Measurements from ENCODE around the gene PTPRC. TPM values are rescaled to one million over a fixed set of nuclear protein-coding genes. Genes with fewer than 3 reads are reported as not detected.

Gene PTPRC
- total RNA-seq, 2 donors from 2014 or later = 27.1 to 86.8 TPM

- Histone ChIP-seq H3K4me1 (ENCODE audit: control insufficient read depth in 1 of 2, low read depth in 2 of 2) (no peaks in the 10 kb centered on the region), H3K27me3 (replicated peaks; ENCODE audit: insufficient read depth) (no peaks in the 10 kb centered on the region), H3K27ac (no peak overlapping the region), H3K36me3 (no peaks in the 10 kb centered on the region), H3K4me3 (no peak overlapping the region), H3K9me3 (no peaks in the 10 kb centered on the region)
- ATAC-seq (ENCODE audit: insufficient number of reproducible peaks, low FRiP score, low read depth) = no peak
- TF ChIP-seq CTCF (IDR thresholded peaks at IDR 0.05) = no peak
- no peak for DNase-seq (ENCODE audit: low spot score)
Measured at GRCh38 chr1:198620951-198621824, 17.7 kb upstream of the PTPRC start.

GRCh38 chr1:198622001-198622400, 16.8 kb upstream of the PTPRC start:
- Histone ChIP-seq H3K36me3 (no peaks in the 10 kb centered on the region), H3K27ac (no peak overlapping the region), H3K4me3 (no peak overlapping the region), H3K4me1 (ENCODE audit: control insufficient read depth in 1 of 2, low read depth in 2 of 2) (no peaks in the 10 kb centered on the region), H3K27me3 (replicated peaks; ENCODE audit: insufficient read depth) (no peaks in the 10 kb centered on the region), H3K9me3 (no peaks in the 10 kb centered on the region)
- no peak for TF ChIP-seq CTCF (IDR thresholded peaks at IDR 0.05)
- no peak for ATAC-seq (ENCODE audit: insufficient number of reproducible peaks, low FRiP score, low read depth)
- DNase-seq (ENCODE audit: low spot score) = no peak

- ATAC-seq (ENCODE audit: insufficient number of reproducible peaks, low FRiP score, low read depth) = no peak
- no peaks in the 10 kb centered on the region for H3K4me1 ChIP-seq (ENCODE audit: control insufficient read depth in 1 of 2, low read depth in 2 of 2)
- H3K9me3 ChIP-seq = no peaks in the 10 kb centered on the region
- no peaks in the 10 kb centered on the region for H3K36me3 ChIP-seq
- H3K27ac ChIP-seq = no peak overlapping the region
- no peaks in the 10 kb centered on the region for H3K27me3 ChIP-seq (replicated peaks; ENCODE audit: insufficient read depth)
- DNase-seq (ENCODE audit: low spot score) = no peak
- TF ChIP-seq CTCF (IDR thresholded peaks at IDR 0.05) = no peak
- no peak overlapping the region for H3K4me3 ChIP-seq
Measured at GRCh38 chr1:198623752-198624647, 14.8 kb upstream of the PTPRC start.

- Histone ChIP-seq H3K36me3 (no peaks in the 10 kb centered on the region), H3K4me3 (no peak overlapping the region), H3K27ac (no peak overlapping the region), H3K27me3 (replicated peaks; ENCODE audit: insufficient read depth) (no peaks in the 10 kb centered on the region), H3K9me3 (no peaks in the 10 kb centered on the region), H3K4me1 (ENCODE audit: control insufficient read depth in 1 of 2, low read depth in 2 of 2) (no peaks in the 10 kb centered on the region)
- TF ChIP-seq CTCF (IDR thresholded peaks at IDR 0.05) = no peak
- no peak for DNase-seq (ENCODE audit: low spot score)
- ATAC-seq (ENCODE audit: insufficient number of reproducible peaks, low FRiP score, low read depth) = no peak
Measured at GRCh38 chr1:198624648-198624980, 14.2 kb upstream of the PTPRC start.

- TF ChIP-seq CTCF (IDR thresholded peaks at IDR 0.05) = no peak
- Histone ChIP-seq H3K4me3 (no peak overlapping the region), H3K27me3 (replicated peaks; ENCODE audit: insufficient read depth) (no peaks in the 10 kb centered on the region), H3K27ac (no peak overlapping the region), H3K4me1 (ENCODE audit: control insufficient read depth in 1 of 2, low read depth in 2 of 2) (no peaks in the 10 kb centered on the region), H3K36me3 (no peaks in the 10 kb centered on the region), H3K9me3 (no peaks in the 10 kb centered on the region)
- ATAC-seq (ENCODE audit: insufficient number of reproducible peaks, low FRiP score, low read depth) (no peak), DNase-seq (ENCODE audit: low spot score) (no peak)
Measured at GRCh38 chr1:198627436-198628066, 11.3 kb upstream of the PTPRC start.
